Measurements from ENCODE around the gene IFI35.
"Not testable (repeated sequence)": the region's sequence is repeated elsewhere in the genome, so short reads cannot be mapped to it uniquely, and the experiment has no call there.

The IFI35 gene

GRCh38 chr17:42997984-42998938, 8.3 kb upstream of the IFI35 start, which contains the start of gene RPL27:
Gene RPL27 (plus strand): TSS chr17:42998419. CDS start chr17:42998751, 332 bp downstream.
- DNase-seq, result peak; percentile 99

GRCh38 chr17:42999003-42999525, 7.5 kb upstream of the IFI35 start:
- no peak for DNase-seq

GRCh38 chr17:43000894-43001293, 5.7 kb upstream of the IFI35 start:
- not testable (repeated sequence) for DNase-seq

DNA sequence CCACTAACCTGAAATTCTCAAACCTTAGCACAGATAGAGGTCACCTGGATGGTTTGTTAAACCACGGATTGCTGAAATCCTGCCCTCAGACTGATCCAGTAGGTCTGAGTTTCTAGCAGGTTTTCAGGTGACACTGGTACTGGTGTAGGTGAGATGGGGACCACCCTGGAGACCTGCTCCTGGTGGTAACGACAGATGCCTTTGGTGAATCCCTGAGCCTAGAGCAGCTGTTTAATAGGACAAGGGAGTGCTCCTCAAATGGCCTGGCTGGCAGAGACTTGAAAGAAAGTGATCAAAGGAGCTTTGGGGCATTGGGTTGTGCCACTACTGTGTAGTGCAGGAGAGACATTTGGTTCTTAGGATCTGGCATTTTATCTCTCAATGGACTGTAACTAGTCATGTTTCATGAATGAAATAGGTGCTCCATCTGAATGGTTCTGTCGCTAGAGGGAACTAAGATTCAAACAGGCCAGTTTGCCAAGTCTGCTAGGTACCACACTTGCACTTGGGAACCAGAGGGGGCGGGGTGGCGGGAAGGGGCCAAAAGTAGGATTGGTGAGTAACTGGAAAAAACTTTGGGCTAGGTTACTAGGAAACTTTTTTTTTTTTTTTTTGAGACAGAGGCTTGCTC, 2.9 kb upstream of the IFI35 start:
- DNase-seq, result no peak

DNA sequence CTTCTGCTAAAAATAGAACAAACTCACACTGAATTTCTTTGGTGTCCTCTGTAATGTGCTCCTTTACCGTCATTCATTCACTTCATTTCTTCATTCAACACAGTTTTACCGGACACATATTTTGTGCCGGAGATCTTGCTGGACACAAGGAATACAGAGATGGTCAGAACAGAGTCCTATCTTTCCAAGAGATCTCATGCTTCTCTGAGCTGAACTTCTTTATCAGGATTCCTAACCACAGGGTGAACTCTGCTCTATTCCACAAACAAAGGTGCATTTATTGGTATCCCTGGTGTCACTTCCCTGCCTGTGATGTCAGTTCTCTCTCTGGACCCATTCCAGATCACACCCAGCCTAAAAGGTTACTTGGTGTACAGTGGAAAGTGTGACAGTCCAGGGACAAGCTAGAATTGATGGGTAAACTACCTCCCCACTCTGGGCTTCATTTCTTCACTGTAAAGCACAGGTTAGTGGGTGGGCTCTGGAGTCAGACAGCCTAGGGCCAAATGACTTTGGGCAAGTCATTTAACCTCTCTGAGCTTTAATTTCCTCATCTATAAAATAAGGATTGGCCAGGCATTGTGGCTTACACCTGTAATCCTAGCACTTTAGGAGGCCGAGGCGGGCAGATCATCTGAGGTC, 4.2 kb downstream of the IFI35 start:
- no peak for DNase-seq

DNA sequence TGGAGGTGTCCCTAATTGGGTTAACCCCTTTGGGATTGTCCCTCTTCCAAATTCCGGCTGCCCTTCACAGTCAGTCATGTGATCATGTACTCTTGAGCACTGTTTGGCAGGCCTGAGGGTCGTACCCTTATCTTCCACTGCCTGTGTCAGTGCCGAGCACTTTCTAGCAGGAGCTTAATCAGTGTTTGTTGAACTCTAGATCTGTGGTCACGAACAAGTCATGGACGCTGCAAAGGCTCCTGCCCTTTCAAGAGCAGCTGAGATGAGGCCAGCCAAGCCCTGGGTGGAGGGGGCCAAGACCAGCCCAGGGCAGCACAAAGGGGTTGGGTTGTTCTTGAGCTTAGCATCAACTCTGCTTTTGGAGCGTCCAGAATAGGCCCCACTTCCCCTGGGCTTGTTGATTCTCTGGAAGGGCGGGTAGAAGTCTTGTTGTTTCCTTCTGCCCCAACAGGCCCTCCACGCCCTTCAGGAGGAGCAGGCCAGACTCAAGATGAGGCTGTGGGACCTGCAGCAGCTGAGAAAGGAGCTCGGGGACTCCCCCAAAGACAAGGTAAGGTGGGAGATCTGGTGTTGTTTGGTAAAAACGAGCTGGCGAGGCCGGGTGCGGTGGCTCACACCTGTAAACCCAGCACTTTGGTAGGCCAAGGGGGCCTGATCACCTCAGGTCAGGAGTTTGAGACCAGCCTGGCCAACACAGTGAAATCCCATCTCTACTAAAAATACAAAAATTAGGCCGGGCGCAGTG, 5.3 kb downstream of the IFI35 start:
- no peak for DNase-seq

GRCh38 chr17:43013296-43013695, 6.7 kb downstream of the IFI35 start:
- DNase-seq, result no peak

- no peak for DNase-seq
Observed at GRCh38 chr17:43014020-43014648, 7.5 kb downstream of the IFI35 start.

DNA sequence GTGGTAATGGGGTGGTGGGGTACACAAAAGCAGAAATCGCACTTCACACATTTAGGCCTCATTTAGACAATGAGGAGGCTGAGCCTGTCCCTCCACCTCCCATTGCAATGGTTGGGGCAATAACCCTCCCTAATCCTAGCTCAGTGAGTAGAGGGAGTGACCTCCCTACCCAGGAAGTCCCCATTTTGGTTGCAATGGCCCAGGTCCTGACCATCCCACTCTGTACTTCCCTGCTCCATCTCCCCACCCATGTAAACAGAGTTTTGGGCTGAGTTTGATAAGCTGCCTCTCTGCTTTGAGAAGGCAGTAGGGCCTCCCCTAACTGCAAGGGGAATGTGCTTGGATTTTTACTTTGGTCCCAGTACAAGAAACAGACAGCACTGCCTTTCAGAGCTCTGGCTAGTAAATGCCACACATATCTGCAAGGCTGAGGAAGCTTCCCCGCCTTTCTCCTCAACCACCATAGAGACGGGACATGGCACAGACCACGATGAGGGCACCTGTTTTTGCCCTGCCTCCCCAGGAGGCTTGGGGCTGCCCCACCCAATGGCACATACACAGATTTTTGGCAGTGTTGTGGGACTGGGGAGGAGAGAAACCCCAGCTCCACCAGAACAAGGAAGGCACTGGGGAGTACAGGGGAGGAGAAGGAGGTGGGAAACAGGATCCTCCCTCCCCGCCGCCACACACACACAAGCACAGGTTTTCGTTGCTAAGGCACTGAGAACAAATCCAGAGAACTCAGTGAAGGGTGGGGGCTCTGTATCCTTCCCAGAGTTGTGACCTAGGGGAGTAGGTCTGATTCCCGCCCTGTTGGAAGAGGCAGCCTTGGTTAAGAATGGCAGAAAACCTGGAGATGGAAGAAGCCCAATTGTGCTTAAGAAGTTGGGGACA, 8.3 kb downstream of the IFI35 start:
- no peak for DNase-seq

GRCh38 chr17:43015579-43015978, 9.0 kb downstream of the IFI35 start:
- no peak for DNase-seq

DNA sequence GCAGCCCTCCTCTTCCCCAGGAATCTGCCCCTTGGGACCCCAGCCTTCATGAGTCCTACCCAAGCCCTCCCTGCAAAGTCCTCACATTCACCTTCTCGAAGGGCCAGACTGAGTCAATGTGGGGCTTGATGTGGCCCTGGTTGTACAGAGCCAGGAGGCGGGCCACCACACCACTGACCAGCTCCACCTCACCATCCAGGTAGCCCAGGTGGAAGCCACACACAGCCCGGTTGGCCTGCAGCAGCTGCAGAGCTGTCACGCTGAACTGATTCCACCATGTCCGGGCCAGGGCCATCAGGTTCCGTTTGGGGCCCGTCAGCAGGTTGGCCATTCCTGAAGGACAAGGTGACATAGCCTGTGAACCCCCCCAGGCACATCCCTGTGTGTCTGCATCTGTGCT, 9.6 kb downstream of the IFI35 start:
- DNase-seq, result no peak

GRCh38 chr17:43018008-43018853, 11.6 kb downstream of the IFI35 start:
- no peak for DNase-seq

GRCh38 chr17:43018932-43019331, 12.3 kb downstream of the IFI35 start:
- DNase-seq, result no peak

DNA sequence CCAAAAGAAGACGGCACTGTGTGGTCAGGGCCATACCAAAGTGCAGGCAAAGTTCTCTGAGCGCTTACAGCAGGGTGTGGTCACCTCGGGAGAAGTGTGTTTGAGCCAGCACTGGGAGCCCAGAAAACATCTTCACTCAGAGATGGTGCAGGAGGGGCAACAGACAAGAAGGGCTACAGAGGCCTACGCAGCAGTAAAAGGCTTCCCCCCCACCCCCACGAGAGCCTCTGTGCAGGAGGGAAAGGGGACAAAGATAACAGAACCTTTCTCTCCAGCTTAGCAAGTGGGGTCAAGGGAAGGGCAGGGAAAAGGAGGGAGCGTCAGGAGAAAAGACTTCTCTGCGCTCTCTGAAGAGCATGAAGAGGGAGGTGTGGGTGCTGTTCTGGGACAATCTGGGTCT, 12.8 kb downstream of the IFI35 start:
- no peak for DNase-seq

DNA sequence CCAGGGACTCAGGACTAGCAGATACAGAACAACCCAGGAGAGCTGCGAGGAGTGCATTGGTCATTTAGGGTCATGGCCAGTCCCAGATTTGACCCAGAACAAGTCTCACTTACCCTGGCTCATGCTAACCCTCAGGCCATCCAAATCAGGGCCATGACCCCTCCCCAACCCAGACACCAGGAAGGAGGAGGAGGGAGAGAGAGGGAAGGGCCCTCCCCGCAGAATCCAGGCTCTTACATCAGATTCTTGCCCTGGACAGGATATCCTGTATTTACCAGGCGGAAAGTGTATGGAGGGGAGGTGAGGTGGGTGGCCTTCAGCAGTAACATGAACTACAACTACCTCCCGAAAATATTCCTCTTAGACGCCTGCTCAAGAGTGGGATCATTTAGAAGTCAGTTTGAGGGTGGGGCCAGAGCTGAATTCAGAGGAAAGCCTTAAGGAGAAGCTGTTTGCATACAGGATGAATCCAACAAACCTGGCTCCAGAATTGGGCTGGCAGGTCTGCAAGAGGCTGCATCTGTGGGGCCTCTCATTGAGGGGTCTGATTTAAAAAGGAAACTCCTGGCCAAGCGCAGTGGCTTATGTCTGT, 13.5 kb downstream of the IFI35 start:
- no peak for DNase-seq

DNA sequence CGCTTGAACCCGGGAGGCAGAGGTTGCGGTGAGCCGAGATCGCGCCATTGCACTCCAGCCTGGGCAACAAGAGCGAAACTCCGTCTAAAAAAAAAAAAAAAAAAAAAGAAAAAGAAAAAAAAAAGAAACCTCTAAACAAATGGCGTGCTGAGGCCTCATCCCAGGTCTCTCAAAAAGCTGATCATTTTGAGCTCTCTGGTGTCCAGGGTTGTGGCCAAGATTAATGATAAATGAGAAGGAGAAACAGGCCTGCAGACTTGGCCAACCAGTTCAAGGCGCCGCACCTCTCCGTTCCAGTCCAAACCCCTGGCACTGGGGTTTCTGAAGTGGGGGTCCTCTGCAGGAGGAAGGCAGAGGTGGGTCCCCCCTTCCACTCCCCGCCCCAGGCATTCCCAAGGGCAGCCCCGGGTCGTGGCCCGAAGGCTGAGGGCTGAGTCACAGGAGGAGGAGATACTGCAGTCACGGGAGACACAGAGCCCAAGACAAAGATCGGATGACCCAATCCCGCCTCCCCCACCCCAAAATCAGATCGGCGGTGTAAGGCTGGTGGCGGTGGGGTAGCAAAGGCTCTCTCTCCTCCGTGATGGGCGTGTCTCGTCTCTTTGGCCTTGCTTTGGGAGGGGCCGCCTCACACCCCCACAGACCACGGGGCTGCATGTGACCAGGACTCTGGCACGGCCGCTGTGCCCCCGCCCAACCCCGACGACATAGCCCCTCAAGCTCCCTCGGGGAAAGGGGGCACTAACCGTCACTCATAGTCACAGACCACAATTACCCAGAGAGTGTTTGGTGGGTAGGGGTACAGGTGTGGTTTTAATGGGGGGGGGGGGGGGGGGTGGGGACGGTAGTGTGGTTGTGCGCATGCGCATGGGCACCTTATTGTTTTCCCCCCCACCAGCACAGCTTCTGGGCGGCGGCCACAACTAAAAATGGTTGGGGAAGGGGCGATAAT, 14.5 kb downstream of the IFI35 start:
- peak; percentile 32 for DNase-seq

DNA sequence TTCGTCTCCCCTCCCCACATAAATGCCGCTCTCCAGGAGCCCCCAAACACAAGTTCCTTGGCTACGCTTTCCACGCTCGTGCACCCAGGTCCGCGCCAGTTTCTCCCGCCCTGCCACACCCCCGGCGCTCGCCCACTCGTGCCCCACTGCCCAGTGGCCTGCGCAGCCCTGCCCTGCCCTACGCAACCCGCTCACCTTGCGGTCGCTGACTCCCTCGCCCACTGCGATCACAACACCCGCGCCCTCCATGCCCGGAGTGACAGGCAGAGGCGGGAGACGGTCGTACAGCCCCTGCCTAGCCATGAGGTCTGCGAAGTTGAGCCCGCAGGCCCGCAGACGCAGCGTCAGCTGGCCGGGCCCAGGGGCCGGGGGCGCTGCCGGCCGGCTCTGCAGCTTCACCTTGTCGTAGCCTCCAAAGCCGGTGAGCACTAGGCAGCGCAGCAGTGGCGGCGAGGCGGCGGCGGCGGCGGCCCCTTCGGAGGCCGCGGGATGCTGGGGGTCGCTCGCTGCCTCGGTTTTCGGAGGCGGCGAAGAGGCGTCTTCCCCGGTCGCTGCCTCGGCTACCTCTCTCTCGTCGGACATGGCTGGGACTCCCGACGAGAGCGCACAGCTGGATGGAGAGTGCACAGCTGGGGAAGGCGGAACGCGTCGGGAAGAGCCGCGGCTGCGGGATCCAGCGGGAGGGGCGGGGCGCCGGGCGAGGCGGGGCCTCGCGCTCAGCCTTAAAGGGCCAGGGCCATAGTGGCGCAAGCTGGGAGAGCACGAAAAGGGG, 15.3 kb downstream of the IFI35 start, which contains the start of gene VAT1:
TSS of gene VAT1 (minus strand) at position 645 of the 772 bp plus-strand sequence. CDS start at position 582, 63 bp downstream.
- peak; percentile 71 for DNase-seq

Measured in NCI-H748 treated with DMSO at 0.1 percent for 48 hours (cell line).